ENCODE results near the gene NMRK1.

DNA sequence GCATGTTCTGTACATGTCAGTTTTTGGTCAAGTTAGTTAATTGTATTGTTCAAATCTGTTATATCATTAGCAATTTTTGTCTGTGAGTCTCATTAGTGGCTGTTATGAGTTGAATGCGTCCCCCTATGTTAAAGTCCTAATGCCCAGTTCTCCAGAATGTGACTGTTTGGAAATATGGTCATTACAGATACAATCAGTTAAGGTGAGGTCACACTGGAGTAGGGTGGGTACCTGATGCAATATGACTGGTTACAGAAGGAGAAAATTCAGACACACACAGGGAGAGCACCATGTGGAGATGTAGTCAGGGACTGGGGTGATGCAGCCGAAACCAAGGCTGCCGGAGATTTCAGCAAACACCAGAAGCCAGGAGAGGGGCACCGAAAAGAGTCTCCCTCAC lies 15.1 kb downstream of the NMRK1 start:
- no peak for TF ChIP-seq SUZ12 (IDR thresholded peaks at IDR 0.05; ENCODE audit: extremely low read depth, insufficient read depth, insufficient read length)
- no peak for TF ChIP-seq YY1 (IDR thresholded peaks at IDR 0.05; ENCODE audit: insufficient read depth, insufficient read length)

Data from NT2/D1 (cell line).